Measurements from ENCODE around the gene DGKQ. TPM values are rescaled to one million over a fixed set of nuclear protein-coding genes. Genes with fewer than 3 reads are reported as not detected.
A peak's percentile ranks its signal among the peaks of the same experiment; 100 is the strongest.

Gene DGKQ
- total and polyA plus RNA-seq, 7 donors = 2.2 to 3.9 (median 2.8) TPM

DNA sequence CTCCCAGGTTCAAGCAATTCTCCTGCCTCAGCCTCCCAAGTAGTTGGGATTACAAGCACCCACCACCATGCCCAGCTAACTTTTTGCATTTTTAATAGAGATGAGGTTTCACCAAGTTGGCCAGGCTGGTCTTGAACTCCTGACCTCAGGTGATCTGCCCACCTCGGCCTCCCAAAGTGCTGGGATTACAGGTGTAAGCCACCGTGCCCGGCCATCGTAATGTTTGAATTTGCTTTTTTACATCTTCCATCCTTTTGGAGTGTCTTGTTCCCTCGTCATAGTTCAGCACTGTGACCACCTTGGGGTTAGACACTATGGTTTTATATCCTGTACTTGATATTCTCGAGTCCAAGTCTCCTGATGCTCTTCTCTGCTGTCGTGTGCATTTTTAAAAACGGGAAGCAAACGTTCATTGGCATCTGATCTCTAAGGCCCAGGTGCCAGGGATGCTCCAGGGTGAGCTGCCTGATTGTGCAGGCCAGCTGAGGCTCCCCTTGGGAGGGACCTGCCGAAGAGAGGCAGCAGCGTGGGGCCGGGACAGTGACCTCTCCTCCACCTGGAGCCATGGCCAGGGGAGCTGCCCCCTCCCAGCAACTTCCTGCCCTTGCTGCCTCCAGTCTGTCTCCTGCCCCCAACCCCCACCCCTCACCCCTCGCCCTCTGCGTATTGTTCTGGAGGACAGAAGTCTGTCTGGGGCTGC lies 16.7 kb downstream of the DGKQ start:
- Histone ChIP-seq H3K27ac (no peak overlapping the region), H3K36me3 (ENCODE audit: insufficient read depth in 1 of 2, low read depth in 1 of 2) (peaks cover 0 to 58% of the 10 kb centered on the region in 2 donors), H3K4me1 (no peaks in the 10 kb centered on the region), H3K27me3 (ENCODE audit: insufficient read depth in 3 of 3, low read length in 2 of 3) (no peaks in the 10 kb centered on the region), H3K4me3 (no peak overlapping the region), H3K9me3 (no peaks in the 10 kb centered on the region)
- intact Hi-C loops (cut with DNase I) = no loop called here
- TF ChIP-seq, protein P1, sequence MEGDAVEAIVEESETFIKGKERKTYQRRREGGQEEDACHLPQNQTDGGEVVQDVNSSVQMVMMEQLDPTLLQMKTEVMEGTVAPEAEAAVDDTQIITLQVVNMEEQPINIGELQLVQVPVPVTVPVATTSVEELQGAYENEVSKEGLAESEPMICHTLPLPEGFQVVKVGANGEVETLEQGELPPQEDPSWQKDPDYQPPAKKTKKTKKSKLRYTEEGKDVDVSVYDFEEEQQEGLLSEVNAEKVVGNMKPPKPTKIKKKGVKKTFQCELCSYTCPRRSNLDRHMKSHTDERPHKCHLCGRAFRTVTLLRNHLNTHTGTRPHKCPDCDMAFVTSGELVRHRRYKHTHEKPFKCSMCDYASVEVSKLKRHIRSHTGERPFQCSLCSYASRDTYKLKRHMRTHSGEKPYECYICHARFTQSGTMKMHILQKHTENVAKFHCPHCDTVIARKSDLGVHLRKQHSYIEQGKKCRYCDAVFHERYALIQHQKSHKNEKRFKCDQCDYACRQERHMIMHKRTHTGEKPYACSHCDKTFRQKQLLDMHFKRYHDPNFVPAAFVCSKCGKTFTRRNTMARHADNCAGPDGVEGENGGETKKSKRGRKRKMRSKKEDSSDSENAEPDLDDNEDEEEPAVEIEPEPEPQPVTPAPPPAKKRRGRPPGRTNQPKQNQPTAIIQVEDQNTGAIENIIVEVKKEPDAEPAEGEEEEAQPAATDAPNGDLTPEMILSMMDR (IDR thresholded peaks at IDR 0.05) = no peak
- ATAC-seq (no peak), DNase-seq (peak in 1 of 2 donors; percentile 23)
- 78 to 81% (median 80%) methylated on average over 14 of the region's 14 CpGs for WGBS, 3 donors

DNA sequence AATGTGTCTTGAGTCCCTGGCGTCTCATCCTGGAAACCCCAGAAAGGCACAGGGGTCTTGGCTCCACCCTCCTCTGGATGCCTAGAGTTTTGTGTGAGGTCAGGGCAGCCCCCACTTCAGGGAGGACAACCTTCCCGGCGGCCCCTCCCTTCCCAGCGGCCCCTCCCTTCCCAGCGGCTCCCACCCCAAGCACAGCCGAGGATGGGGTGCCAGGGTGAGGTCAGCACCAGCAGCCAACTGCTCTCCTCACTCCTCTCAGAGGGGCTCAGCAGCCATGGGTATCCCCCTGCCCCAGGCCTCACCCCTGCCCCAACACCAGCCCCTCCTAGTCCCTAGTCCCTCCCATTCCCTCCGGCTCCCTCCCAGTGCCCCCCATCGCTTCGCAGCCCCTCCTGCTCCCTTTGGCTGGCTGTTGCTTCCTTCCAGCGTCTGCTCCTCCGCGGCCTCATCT lies 17.4 kb downstream of the DGKQ start:
- no peaks in the 10 kb centered on the region for H3K27me3 ChIP-seq (ENCODE audit: insufficient read depth in 3 of 3, low read length in 2 of 3)
- H3K36me3 ChIP-seq (ENCODE audit: insufficient read depth in 1 of 2, low read depth in 1 of 2) = peaks cover 0 to 55% of the 10 kb centered on the region in 2 donors
- DNase-seq (peak in 1 of 2 donors; percentile 44), ATAC-seq (no peak)
- H3K9me3 ChIP-seq = no peaks in the 10 kb centered on the region
- intact Hi-C loops (cut with DNase I) = no loop called here
- H3K27ac ChIP-seq = no peak overlapping the region
- TF ChIP-seq, protein P1 (IDR thresholded peaks at IDR 0.05) = no peak
- H3K4me1 ChIP-seq = no peaks in the 10 kb centered on the region
- no peak overlapping the region for H3K4me3 ChIP-seq
- WGBS, 3 donors = 77 to 81% (median 79%) methylated on average over 11 to 12 of the region's 12 CpGs

DNA sequence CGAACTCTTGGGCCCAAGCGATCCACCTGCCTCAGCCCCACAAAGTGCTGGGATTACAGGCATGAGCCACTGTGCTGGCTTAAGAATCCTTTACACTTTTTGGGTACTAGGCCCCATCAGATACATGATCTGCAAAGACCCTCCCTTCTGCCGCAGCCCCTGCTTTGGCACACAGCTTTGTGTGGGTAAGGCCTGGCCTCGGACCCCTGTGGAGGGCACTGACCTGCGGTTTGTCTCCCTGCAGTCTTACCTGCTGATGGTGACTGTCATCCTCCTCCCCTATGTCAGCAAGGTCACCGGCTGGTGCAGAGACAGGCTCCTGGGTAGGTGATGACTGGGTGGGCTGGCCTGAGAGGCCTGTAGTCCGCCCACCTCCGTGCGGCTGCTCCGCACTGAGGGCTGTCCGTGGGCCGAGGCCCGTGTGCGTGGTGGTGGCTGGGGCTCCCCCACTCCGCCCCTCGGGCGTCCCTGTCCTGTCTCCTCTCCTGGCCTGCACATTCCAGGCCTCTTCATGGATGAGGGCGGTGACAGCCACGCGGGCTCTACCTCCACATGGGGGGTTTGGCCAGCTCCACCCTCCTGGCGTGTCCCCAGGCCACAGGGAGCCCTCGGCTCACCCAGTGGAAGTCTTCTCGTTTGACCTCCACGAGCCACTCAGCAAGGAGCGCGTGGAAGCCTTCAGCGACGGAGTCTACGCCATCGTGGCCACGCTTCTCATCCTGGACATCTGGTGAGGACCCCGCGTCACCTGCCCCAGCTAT lies 18.0 kb downstream of the DGKQ start:
- DNase-seq (peak in 1 of 2 donors; percentile 47), ATAC-seq (no peak)
- Histone ChIP-seq H3K9me3 (no peaks in the 10 kb centered on the region), H3K4me1 (no peaks in the 10 kb centered on the region), H3K36me3 (ENCODE audit: insufficient read depth in 1 of 2, low read depth in 1 of 2) (peaks cover 0 to 55% of the 10 kb centered on the region in 2 donors), H3K4me3 (no peak overlapping the region), H3K27ac (no peak overlapping the region), H3K27me3 (ENCODE audit: insufficient read depth in 3 of 3, low read length in 2 of 3) (no peaks in the 10 kb centered on the region)
- TF ChIP-seq, protein P1 (IDR thresholded peaks at IDR 0.05) = no peak
- intact Hi-C loops (cut with DNase I) = no loop called here
- WGBS, 3 donors = 91 to 94% (median 92%) methylated on average over 29 to 33 of the region's 33 CpGs

DNA sequence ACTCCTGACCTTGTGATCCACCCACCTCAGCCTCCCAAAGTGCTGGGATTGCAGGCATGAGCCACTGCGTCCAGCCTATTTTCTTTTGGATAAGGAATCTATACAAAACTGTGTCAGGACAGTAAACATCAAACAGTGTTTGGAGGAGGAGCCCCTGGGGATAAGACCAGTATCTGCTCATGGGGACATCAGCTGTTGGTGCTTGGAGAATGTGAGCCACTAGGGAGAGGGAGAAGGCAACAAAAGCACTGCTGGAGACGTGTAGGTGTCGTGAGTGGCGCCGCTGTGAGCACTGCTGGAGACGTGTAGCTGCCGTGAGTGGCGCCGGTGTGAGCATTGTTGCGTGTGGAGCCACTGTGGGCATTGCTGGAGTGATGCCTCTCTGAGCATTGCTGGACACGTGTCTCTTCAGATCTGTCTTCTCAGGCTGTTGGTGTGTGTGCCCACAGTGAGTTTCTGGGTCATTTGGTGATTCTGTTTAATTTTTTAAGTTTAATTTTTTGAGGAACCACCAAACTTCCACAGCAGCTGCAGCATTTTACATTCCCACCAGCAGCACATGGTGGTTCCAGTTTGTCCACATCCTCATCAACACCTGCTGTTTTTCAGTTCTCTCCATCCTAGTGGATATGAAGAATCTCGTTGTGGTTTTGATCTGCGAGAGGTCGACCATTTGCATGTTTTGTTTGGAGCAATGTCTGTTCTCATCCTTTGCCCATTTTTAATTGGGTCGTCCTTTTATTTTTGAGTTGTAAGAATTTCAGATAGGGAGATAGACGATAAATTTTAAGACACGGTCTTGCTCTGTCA lies 19.0 kb downstream of the DGKQ start:
- H3K27ac ChIP-seq = no peak overlapping the region
- no peak overlapping the region for H3K4me3 ChIP-seq
- no peaks in the 10 kb centered on the region for H3K27me3 ChIP-seq (ENCODE audit: insufficient read depth in 3 of 3, low read length in 2 of 3)
- 89 to 93% (median 92%) methylated on average over 17 of the region's 17 CpGs for WGBS, 3 donors
- intact Hi-C loops (cut with DNase I) = no loop called here
- H3K4me1 ChIP-seq = no peaks in the 10 kb centered on the region
- DNase-seq = peak in 1 of 2 donors; percentile 23
- ATAC-seq = no peak
- no peaks in the 10 kb centered on the region for H3K9me3 ChIP-seq
- TF ChIP-seq, protein P1 (IDR thresholded peaks at IDR 0.05) = no peak
- H3K36me3 ChIP-seq (ENCODE audit: insufficient read depth in 1 of 2, low read depth in 1 of 2) = peaks cover 0 to 55% of the 10 kb centered on the region in 2 donors
